SHP77 (cell line): ENCODE results near the gene KRTAP3-3.
"Not testable (repeated sequence)": the region's sequence is repeated elsewhere in the genome, so short reads cannot be mapped to it uniquely, and the experiment has no call there.

Experiments
- DNase-seq, 2 experiments: peaks; one replicate each; lab custom pipeline; 2025; lab: John Stamatoyannopoulos, UW

KRTAP3-3 gene

GRCh38 chr17:41004397-41004796 lies 10.4 kb upstream of the KRTAP3-3 start:
- peak in 1 of 2 experiments; percentile 24 for DNase-seq

GRCh38 chr17:41003926-41004325 lies 10.0 kb upstream of the KRTAP3-3 start:
- no peak for DNase-seq

- no peak for DNase-seq
Observed at GRCh38 chr17:41002814-41003213, 8.8 kb upstream of the KRTAP3-3 start.

GRCh38 chr17:41001795-41002194 lies 7.8 kb upstream of the KRTAP3-3 start:
- no peak for DNase-seq

- not testable (repeated sequence) for DNase-seq
Observed at GRCh38 chr17:40999563-40999962, 5.6 kb upstream of the KRTAP3-3 start, which contains the start of gene KRTAP3-2. KRTAP3-2 (minus strand) TSS chr17:40999906; CDS start chr17:40999853, 53 bp downstream.

- no peak for DNase-seq
Observed at GRCh38 chr17:40997361-40997760, 3.4 kb upstream of the KRTAP3-3 start.

GRCh38 chr17:40996829-40997228 lies 2.9 kb upstream of the KRTAP3-3 start:
- no peak for DNase-seq

- no peak for DNase-seq
Observed at GRCh38 chr17:40995116-40995515, 1.2 kb upstream of the KRTAP3-3 start.

- DNase-seq = no peak
Observed at GRCh38 chr17:40993084-40993483, 880 bp downstream of the KRTAP3-3 start.

- DNase-seq = no peak
Observed at GRCh38 chr17:40992666-40993065, 1.3 kb downstream of the KRTAP3-3 start.

GRCh38 chr17:40986920-40987319 lies 7.0 kb downstream of the KRTAP3-3 start:
- DNase-seq = no peak

GRCh38 chr17:40984226-40984625 lies 9.7 kb downstream of the KRTAP3-3 start, which contains the start of gene KRT40:
KRT40 (minus strand) TSS chr17:40984326; CDS start chr17:40984273, 53 bp downstream.
- DNase-seq = no peak

- no peak for DNase-seq
Observed at GRCh38 chr17:40981115-40981514, 12.8 kb downstream of the KRTAP3-3 start.

GRCh38 chr17:40980596-40980995 lies 13.4 kb downstream of the KRTAP3-3 start:
- no peak for DNase-seq

GRCh38 chr17:40980117-40980516 lies 13.8 kb downstream of the KRTAP3-3 start:
- DNase-seq = no peak

GRCh38 chr17:40978575-40979151 lies 15.3 kb downstream of the KRTAP3-3 start:
- no peak for DNase-seq

GRCh38 chr17:40975516-40975915 lies 18.4 kb downstream of the KRTAP3-3 start:
- no peak for DNase-seq

GRCh38 chr17:40974366-40974765 lies 19.6 kb downstream of the KRTAP3-3 start:
- DNase-seq = no peak

- no peak for DNase-seq
Observed at GRCh38 chr17:40967582-40967981, 26.4 kb downstream of the KRTAP3-3 start.

GRCh38 chr17:40966848-40967247 lies 27.1 kb downstream of the KRTAP3-3 start, which contains the start of gene KRT39:
KRT39 (minus strand) TSS chr17:40966948; CDS start chr17:40966856, 92 bp downstream.
- no peak for DNase-seq

- no peak for DNase-seq
Observed at GRCh38 chr17:40963838-40964237, 30.1 kb downstream of the KRTAP3-3 start.

GRCh38 chr17:40962059-40962561 lies 31.9 kb downstream of the KRTAP3-3 start:
- DNase-seq = no peak

- no peak for DNase-seq
Observed at GRCh38 chr17:40961591-40961990, 32.4 kb downstream of the KRTAP3-3 start.

- DNase-seq = no peak
Observed at GRCh38 chr17:40960144-40960543, 33.8 kb downstream of the KRTAP3-3 start.
